A549 (cell line): ENCODE measurements around the gene CD1D.

Source experiments
- CTCF ChIP-seq: fragments of >200 bp; sonication (Bioruptor Twin); formaldehyde crosslinking; IDR thresholded peaks from 3 replicates; pipeline ENCODE4 v1.5.1; 2016
- EHMT2 ChIP-seq: fragments of 200-600 bp; sonication (generic); IDR thresholded peaks from 2 replicates; pipeline ENCODE4 v1.6.1; 2016; ENCODE audit warnings: antibody characterized with exemption, low read depth, mild to moderate bottlenecking, moderate library complexity
- EP300 ChIP-seq, 2 experiments: fragments of >200 bp; sonication (Bioruptor Twin); formaldehyde crosslinking; IDR thresholded peaks; 2 replicates in 1 of 2; 3 replicates in 1 of 2; pipeline ENCODE4 v1.6.1; 2016 to 2017
- FOSL2 ChIP-seq, 2 experiments: fragments of 450-650 bp in 1 of 2; fragments of >200 bp in 1 of 2; sonication (Bioruptor Twin) in 1 of 2; formaldehyde crosslinking; IDR thresholded peaks; 2 replicates each; pipeline versions ENCODE4 v1.5.0 to v1.6.1; 2016 to 2020; ENCODE audit warnings: mild to moderate bottlenecking in 1 of 2, moderate library complexity in 1 of 2
- HEYL ChIP-seq: fragments of 250-450 bp; sonication (Bioruptor Pico); IDR thresholded peaks from 2 replicates; pipeline ENCODE4 v1.8.0; 2021; ENCODE audit warnings: mild to moderate bottlenecking, moderate library complexity
- MAX ChIP-seq: IDR thresholded peaks from 2 replicates; pipeline ENCODE4 v1.6.1; 2012
- PBX3 ChIP-seq: IDR thresholded peaks from 2 replicates; pipeline ENCODE4 v1.6.1; 2012
- POLR2A ChIP-seq: IDR thresholded peaks from 2 replicates; pipeline ENCODE4 v1.6.1; 2012; ENCODE audit warnings: mild to moderate bottlenecking, low read length
- USF2 ChIP-seq: fragments of 450-650 bp; IDR thresholded peaks from 2 replicates; pipeline ENCODE4 v1.6.1; 2014; ENCODE audit warnings: antibody characterized with exemption

GRCh38 chr1:158196461-158196860, 15.8 kb downstream of the CD1D start:
- TF ChIP-seq MAX: no peak
- no peak for TF ChIP-seq FOSL2 (IDR thresholded peaks at IDR 0.05)
- no peak for TF ChIP-seq FOSL2 (CRISPR knock-in tag; IDR thresholded peaks at IDR 0.05)
- TF ChIP-seq EP300 (IDR thresholded peaks at IDR 0.05): no peak
- TF ChIP-seq CTCF: no peak
- no peak for TF ChIP-seq POLR2A
- no peak for TF ChIP-seq EHMT2
- no peak for TF ChIP-seq HEYL (CRISPR knock-in tag)
- no peak for TF ChIP-seq USF2
- no peak for TF ChIP-seq PBX3
